ENCODE results near the gene ADPRHL1. TPM values are rescaled to one million over a fixed set of nuclear protein-coding genes. Genes with fewer than 3 reads are reported as not detected.

ADPRHL1 gene
- polyA plus RNA-seq, 1 donor (not counting 4 experiments of a cell fraction or from before 2014, with no cell fraction given), result 1.2 TPM

DNA sequence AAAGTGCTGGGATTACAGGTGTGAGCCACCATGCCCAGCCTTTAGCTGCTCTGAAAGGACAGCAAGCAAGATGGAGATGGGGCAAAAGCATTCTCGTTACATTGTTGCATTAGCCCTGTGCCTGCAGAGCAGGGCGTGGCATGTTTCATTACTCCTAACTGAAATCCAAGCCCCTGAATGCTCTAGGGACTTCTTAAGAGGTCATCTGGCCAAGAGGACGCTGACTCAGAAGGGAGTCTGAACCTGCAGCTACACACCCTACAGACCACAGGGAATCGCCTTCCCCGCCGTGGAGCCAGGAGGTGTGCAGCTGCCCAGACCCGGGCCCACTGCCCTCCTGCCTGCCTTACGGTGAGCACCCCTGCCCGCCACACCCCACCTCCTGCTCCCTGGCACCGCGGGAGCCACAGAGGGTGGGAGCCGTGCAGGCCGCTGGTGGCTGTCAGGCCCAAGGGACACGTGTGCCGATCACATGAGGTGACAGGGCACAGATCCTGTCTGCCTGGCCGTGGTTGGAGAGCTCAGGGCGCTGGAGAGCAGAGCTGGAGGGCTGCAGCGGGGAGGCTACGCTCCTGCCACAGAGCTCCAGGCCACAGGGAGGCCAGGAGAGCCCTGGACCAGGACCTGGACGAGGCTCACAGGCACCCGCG, 27.2 kb downstream of the ADPRHL1 start:
- H3K4me1 ChIP-seq (ENCODE audit: control insufficient read depth, extremely low read depth, insufficient read depth, low read length), result no peaks in the 10 kb centered on the region
- no peaks in the 10 kb centered on the region for H3K9me3 ChIP-seq (ENCODE audit: control insufficient read depth, low read depth, low read length)
- no peak overlapping the region for H3K4me2 ChIP-seq (ENCODE audit: control insufficient read depth, extremely low read depth, insufficient read depth, low read depth, low read length)
- no peaks in the 10 kb centered on the region for H3K9me1 ChIP-seq (ENCODE audit: control insufficient read depth, extremely low read depth, insufficient read depth, low read length)
- dilution Hi-C loops (cut with MboI; ENCODE audit: extremely low pct_ligation_motif_present, low sequenced_read_pairs), result no loop called here
- H3K4me3 ChIP-seq (ENCODE audit: control insufficient read depth in 2 of 3, extremely low read depth in 1 of 3, insufficient read depth in 2 of 3, low read depth in 1 of 3, low read length in 3 of 3), result no peak overlapping the region
- no peaks in the 10 kb centered on the region for H3K36me3 ChIP-seq (ENCODE audit: control insufficient read depth in 2 of 2, extremely low read depth in 1 of 2, insufficient read depth in 2 of 2, low read length in 2 of 2)
- no peaks in the 10 kb centered on the region for H4K20me1 ChIP-seq (ENCODE audit: control insufficient read depth, extremely low read depth, insufficient read depth, low read length)
- no peak overlapping the region for H2AFZ ChIP-seq (ENCODE audit: control insufficient read depth, low read length)
- H3K27ac ChIP-seq (ENCODE audit: control insufficient read depth, insufficient read depth, low read length), result no peak overlapping the region
- no peak for TF ChIP-seq EZH2 (IDR thresholded peaks at IDR 0.05; ENCODE audit: low read length)
- TF ChIP-seq, protein P1, sequence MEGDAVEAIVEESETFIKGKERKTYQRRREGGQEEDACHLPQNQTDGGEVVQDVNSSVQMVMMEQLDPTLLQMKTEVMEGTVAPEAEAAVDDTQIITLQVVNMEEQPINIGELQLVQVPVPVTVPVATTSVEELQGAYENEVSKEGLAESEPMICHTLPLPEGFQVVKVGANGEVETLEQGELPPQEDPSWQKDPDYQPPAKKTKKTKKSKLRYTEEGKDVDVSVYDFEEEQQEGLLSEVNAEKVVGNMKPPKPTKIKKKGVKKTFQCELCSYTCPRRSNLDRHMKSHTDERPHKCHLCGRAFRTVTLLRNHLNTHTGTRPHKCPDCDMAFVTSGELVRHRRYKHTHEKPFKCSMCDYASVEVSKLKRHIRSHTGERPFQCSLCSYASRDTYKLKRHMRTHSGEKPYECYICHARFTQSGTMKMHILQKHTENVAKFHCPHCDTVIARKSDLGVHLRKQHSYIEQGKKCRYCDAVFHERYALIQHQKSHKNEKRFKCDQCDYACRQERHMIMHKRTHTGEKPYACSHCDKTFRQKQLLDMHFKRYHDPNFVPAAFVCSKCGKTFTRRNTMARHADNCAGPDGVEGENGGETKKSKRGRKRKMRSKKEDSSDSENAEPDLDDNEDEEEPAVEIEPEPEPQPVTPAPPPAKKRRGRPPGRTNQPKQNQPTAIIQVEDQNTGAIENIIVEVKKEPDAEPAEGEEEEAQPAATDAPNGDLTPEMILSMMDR (optimal IDR thresholded peaks at IDR 0.05 in 1 of 3, IDR thresholded peaks at IDR 0.05 in 1 of 3, conservative IDR thresholded peaks at IDR 0.05 in 1 of 3; ENCODE audit: extremely low read depth in 1 of 3, insufficient read depth in 2 of 3, low read length in 3 of 3), result no peak
- no peaks in the 10 kb centered on the region for H3K79me2 ChIP-seq (ENCODE audit: control insufficient read depth, insufficient read depth, low read length)
- DNase-seq (ENCODE audit: low read depth, low spot score) (no peak), FAIRE-seq (no peak)
- H3K9ac ChIP-seq (ENCODE audit: control insufficient read depth, extremely low read depth, insufficient read depth, low read length), result no peak overlapping the region
- no peaks in the 10 kb centered on the region for H3K27me3 ChIP-seq (ENCODE audit: control insufficient read depth, extremely low read depth, insufficient read depth, low read length)

DNA sequence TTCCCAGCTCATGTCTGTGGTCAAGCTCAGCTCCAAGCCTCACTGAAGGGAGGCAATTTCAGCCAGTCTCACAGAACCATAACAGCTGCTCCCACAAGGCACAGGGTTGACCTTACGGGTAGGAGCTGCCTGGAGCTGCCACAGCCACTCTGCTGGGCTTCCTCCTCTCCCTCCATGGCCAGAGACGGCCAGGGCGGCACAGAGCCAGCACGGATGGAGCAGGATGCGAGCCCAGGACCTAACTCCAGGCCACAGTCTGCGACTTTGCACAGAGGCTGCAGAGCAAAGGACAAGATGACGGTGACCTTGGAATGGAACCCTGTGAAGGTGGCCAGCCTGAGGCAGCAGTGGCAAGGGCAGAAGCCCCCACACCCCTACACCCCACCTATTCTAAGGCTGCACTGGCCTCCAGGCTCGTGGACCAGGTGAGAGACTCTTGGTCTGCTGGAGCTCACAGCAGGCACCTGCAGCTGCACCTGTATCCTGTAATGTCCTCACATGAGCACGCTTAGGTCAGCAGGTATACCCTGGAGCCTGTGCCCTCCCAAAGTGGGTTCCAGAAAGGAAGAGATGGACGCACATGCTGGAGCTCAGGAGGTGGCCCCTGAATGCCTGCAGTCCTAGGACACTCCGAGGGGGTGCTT, 29.6 kb downstream of the ADPRHL1 start:
- H3K79me2 ChIP-seq (ENCODE audit: control insufficient read depth, insufficient read depth, low read length), result no peaks in the 10 kb centered on the region
- FAIRE-seq, result no peak
- no peaks in the 10 kb centered on the region for H4K20me1 ChIP-seq (ENCODE audit: control insufficient read depth, extremely low read depth, insufficient read depth, low read length)
- TF ChIP-seq, protein P1 (optimal IDR thresholded peaks at IDR 0.05 in 1 of 3, IDR thresholded peaks at IDR 0.05 in 1 of 3, conservative IDR thresholded peaks at IDR 0.05 in 1 of 3; ENCODE audit: extremely low read depth in 1 of 3, insufficient read depth in 2 of 3, low read length in 3 of 3), result no peak
- TF ChIP-seq EZH2 (IDR thresholded peaks at IDR 0.05; ENCODE audit: low read length), result no peak
- no peaks in the 10 kb centered on the region for H3K27me3 ChIP-seq (ENCODE audit: control insufficient read depth, extremely low read depth, insufficient read depth, low read length)
- H3K4me3 ChIP-seq (ENCODE audit: control insufficient read depth in 2 of 3, extremely low read depth in 1 of 3, insufficient read depth in 2 of 3, low read depth in 1 of 3, low read length in 3 of 3), result no peak overlapping the region
- no peak overlapping the region for H3K4me2 ChIP-seq (ENCODE audit: control insufficient read depth, extremely low read depth, insufficient read depth, low read depth, low read length)
- no peak overlapping the region for H3K9ac ChIP-seq (ENCODE audit: control insufficient read depth, extremely low read depth, insufficient read depth, low read length)
- H3K9me3 ChIP-seq (ENCODE audit: control insufficient read depth, low read depth, low read length), result no peaks in the 10 kb centered on the region
- no peak overlapping the region for H2AFZ ChIP-seq (ENCODE audit: control insufficient read depth, low read length)
- H3K27ac ChIP-seq (ENCODE audit: control insufficient read depth, insufficient read depth, low read length), result no peak overlapping the region
- dilution Hi-C loops (cut with MboI; ENCODE audit: extremely low pct_ligation_motif_present, low sequenced_read_pairs), result no loop called here
- H3K36me3 ChIP-seq (ENCODE audit: control insufficient read depth in 2 of 2, extremely low read depth in 1 of 2, insufficient read depth in 2 of 2, low read length in 2 of 2), result no peaks in the 10 kb centered on the region
- H3K9me1 ChIP-seq (ENCODE audit: control insufficient read depth, extremely low read depth, insufficient read depth, low read length), result no peaks in the 10 kb centered on the region
- no peaks in the 10 kb centered on the region for H3K4me1 ChIP-seq (ENCODE audit: control insufficient read depth, extremely low read depth, insufficient read depth, low read length)
- no peak for DNase-seq (ENCODE audit: low read depth, low spot score)

Data from keratinocyte (primary cell).